NCI-H1092 (cell line): ENCODE results near the gene EIF3I.
"Not testable (repeated sequence)": the region's sequence is repeated elsewhere in the genome, so short reads cannot be mapped to it uniquely, and the experiment has no call there.

Source experiments
- DNase-seq: peaks from one replicate; lab custom pipeline; 2025; lab: John Stamatoyannopoulos, UW

The EIF3I gene

GRCh38 chr1:32232558-32233304 is 10.5 kb downstream of the EIF3I start:
- DNase-seq: no peak

DNA sequence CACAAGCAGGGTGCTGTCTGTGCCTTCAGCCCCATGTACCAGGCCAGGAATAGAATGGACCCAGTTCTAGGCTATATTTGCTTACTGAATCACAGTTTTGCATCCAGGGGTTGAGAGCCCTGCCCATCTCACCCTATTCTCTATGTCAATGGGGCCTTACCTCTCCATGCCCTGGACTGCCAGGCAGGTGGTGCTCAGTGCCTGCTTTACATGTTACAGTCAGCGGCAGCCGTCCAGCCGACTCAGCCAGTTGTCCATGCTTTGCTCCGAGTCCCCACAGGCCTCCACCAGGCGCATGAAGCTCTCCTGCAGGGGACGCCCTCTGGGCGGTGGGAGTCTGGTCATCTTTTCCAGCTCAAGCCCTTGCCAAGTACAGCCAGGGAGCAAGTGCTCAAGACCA is 12.6 kb downstream of the EIF3I start:
- DNase-seq: no peak

DNA sequence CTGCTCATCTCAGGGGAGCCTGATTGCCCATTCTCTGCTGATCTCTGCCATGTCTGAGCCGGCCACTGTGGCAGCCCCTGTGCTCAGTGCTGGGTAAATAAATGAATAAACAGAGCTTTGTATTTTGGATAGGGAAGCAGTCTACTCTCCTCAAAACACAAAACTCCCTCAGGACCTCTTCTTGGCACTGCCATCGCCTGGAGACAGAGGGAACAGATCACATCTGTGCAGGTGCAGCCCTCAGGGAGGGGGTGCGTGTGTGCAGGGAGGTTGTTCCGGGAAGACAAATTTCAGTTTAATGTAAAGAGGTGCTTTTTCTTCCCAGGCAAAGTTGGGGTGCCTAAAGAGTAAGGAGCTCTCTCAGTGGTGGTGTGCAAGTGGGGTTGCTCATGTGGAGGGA is 17.1 kb downstream of the EIF3I start:
- DNase-seq: peak; percentile 33

DNA sequence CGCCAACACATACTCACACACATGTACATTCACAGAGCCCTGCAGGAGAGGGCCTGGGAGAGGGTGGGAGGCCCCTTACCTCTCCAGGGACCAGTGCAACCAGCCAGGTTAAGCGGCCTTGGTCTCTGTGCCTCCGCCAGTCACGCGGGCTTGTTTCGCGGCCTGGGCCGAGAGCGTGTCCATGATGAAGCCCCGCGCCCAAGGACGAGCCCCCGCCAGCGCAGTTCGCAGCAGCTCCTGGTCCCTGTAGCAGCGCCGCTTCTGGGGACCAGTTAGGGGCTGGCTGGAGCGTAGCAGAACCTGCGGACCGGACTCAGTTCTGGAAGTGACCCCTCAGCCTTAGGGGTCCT is 17.6 kb downstream of the EIF3I start:
- DNase-seq: peak; percentile 44

DNA sequence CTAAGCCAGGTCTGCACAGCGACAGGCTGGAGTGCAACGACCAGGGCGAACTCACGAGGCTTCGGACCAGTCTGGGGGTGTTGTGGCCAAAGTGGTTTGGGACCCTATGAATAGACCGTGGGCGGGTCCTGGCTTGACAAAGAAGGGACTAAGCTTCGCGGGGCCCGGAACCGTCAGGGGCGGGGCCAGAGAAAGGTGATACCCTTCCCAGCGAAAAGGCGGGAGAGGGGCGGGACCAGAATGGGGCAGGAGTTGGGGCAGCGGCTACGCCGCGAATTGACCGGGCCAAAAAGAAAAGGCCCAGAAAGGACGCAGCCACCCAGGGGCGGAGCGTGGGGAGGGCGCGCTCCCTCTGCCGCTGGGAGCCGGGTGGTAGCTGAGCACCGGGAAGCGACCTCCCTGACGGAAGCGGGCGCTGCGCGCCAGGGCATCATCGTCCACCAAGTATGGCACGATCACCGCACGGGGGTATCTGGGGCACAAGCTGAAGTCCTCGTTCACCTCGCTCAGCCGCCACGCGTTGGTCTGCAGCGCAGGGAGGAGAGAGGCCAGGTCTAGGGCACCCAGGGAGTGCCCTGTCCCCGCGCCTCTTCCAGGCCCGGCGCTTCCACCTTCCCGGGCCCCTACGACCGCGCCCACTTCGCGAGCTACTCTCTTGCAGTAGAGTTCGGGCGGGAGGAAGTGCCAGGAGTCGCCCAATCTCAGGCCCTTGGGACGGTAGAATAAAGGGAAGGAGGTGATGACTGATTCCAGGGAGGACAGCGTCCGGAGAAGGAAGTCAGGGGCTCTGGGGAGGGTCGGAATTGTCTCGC is 18.1 kb downstream of the EIF3I start:
- peak; percentile 78 for DNase-seq

GRCh38 chr1:32241001-32241763 is 19.0 kb downstream of the EIF3I start:
- DNase-seq: peak; percentile 51

DNA sequence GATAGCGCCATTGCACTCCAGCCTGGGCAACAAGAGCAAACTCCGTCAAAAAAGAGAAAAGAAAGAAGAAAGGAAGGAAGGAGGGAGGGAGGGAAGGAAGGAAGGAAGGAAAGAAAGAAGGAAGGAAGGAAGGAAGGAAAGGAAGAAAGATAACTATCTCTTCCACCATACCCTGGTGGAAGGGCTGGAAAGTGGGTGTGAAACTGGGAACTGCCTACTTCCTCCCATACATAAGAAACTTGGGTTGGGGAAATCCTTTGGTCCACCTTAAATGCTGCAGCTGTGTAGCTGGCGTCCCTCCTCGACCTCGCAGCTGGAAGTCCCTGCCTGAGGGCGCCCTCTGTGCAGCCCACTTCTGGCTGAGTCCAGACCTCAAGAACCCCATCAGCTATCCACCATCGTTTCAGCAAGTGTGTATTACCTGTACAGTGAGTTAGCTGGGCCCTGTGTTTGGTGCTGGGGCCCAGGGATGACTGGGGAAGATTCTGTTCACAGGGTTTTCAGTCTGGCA is 20.2 kb downstream of the EIF3I start:
- no peak for DNase-seq

DNA sequence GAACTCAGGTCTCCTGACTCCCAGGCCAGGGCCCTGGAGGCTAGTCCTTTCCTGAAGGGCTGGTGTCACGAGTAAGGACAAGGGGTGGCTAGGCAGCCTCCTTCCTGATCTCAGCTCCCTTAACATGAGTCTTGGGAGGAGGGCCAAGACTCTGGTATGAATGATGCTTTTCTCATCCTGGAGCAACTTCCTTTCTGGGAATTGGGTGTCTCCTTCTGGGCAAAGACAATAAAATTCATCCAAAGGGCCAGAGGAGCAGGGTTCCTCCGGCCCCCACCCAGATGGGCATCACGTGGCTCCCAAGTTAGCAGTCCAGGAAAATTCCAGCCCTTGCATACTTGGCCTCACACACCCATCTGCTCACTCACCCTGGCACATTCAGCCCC is 24.7 kb downstream of the EIF3I start, which contains the start of gene FAM167B:
Gene FAM167B (plus strand): TSS at position 335 of the 386 bp plus-strand sequence. CDS start 200 bp downstream, outside the sequence.
- DNase-seq: no peak

- no peak for DNase-seq
Observed at GRCh38 chr1:32247452-32247851, 25.2 kb downstream of the EIF3I start.

- peak; percentile 85 for DNase-seq
Observed at GRCh38 chr1:32247983-32248889, 26.0 kb downstream of the EIF3I start.

GRCh38 chr1:32249831-32250525 is 27.8 kb downstream of the EIF3I start:
- DNase-seq: no peak

DNA sequence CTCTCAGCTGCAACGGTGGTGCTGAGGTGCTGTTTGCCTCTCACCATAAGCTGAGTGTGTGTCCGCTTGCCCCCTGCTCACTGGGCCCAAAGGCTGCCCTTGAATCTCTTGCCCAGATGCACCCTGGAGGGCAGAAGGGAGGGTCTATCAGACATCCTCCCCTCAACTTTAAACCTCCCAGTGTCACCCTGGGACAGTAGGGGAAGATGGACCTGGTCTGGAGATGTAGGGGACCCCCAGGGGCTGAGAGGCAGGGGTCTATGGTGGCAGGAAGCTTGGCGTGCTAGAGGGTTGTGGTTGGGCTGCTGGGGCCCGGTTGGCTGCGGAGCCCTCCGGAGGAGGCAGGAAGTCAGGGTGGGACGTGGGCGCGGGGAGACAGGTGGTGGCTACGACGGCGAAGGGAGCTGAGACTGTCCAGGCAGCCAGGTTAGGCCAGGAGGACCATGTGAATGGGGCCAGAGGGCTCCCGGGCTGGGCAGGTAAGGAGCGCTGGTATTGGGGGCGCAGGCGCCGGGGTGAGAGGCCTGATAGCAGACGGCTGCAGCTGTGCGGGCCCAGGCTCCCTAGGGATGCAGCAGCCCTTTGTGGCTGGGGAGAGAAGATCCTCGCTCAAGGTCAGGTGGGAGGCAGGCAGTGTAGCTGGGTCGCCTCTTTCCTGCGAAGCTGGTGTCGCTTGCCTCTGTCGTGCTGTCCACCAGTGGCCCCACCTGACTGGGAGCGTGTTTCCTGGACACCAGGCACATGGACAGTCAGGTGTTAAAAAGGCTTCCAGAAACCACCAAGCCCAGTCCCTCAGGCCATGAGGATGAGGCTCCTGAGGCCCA is 28.9 kb downstream of the EIF3I start, which contains the start of gene LCK:
Gene LCK (plus strand): TSS at position 373 of the 824 bp plus-strand sequence. CDS start 23,065 bp downstream, outside the sequence.
- DNase-seq: no peak

DNA sequence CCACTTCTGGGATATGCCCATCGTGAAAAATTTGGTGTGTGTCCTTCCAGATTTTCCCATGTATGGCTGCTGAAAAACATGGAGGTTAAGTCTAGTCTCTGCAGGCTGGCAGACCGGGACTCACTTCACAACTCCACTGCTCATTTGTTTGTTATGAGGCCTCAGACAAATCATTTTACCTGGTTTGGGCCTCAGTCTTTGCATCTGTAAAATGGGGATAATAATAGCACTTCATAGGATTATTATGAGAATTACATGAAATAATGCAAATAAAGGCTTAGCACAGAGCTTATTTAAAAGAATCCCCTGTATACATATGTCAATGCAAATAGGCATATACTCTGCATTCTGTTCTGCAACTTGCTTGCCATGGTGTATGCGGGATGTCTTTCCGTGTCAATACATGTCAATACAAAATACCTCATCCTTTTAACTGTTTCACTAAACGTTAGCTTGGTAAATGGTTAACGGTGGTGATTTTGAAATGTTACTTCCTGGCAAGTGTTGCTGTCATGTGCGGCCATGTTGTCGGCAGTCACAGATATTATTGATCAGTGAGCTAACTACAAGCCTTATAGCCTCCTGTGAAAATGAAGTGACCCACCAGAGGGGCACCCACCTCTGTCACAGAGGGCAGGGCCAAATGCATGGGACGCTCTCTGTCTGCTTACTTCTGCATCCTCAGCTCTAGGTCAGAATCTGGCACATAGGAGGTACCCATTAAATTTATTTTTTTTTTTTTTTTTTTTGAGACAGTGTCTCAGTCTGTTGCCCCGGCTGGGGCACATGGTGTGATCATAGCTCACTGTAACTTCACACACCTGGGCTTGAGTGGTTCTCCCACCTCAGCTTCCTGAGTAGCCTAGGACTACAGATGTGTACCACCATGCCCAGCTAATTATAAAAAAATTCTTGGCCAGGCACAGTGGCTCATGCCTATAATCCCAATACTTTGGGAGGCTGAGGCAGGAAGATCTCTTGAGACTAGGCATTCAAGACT is 33.2 kb downstream of the EIF3I start:
- DNase-seq: no peak

DNA sequence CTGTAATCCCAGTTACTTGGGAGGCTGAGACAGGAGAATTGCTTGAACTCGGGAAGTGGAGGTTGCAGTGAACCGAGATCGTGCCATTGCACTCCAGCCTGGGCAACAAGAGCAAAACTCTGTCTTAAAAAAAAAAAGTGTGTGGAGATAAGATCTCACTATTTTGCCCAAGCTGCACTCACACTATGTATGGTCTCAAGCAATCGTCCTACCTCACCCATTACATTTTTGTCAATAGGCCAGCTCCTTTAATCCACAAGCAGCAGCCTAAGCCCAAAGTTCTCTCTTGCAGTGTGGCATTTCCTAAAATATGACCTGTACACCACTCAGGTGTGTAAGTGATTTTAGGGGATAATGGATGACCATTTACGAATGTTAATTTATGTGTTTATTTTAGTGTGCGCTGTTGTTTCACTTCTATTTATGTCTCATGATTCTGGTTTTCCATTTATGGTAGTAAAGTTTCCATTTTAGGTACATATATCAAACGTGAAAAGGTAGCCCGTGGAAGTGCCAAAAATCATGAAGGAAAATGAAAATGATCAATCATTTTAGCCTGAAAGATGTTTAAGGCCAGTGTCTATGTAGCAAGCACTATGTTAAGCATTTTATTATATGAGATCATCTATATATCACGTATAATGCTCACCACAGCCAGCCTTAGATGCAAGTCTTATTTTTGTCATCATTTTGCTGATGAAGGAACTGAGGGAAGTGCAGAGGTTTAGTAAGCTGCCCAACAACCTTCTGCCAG is 34.4 kb downstream of the EIF3I start:
- no peak for DNase-seq

DNA sequence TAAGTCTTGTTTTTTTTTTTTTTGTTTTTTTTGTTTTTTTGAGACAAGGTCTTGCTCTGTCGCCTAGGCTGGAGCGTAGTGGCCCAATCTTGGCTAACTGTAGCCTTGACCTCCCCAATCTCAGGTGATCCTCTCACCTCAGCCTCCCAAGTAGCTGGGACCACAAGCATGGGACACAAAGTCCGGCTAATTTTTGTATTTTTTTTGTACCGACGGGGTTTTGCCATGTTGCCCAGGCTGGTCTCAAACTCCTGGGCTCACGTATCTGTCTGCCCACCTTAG is 35.0 kb downstream of the EIF3I start:
- no peak for DNase-seq

DNA sequence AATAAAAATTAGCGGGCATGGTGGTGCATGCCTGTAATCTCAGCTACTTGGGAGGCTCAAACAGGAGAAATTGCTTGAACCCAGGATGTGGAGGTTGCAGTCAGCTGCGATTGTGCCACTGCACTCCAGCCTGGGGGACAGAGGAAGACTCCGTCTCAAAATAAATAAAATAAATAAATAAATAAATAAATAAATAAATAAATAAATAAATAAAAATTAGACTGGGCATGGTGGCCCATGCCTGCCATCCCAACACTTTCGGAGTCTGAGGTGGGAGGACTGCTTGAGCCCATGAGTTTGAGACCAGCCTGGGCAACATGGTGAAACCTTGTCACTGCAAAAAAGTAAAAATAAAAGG is 41.0 kb downstream of the EIF3I start:
- not testable (repeated sequence) for DNase-seq

DNA sequence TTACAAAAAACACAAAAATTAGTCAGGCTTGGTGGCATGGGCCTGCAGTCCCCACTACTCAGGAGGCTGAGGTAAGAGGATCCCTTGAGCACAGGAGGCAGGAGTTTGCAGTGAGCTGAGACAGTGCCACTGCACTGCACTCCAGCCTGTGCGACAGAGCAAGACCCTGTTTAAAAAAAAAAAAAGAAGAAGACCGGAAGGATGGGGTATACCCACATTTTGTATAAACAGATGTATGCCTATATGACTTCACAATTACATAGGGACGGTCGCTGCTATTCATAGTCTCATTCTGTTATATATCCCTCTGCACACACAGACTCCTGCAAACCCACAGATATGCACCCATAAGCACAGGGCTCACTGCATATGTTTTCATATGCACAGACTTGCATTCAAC is 41.5 kb downstream of the EIF3I start:
- DNase-seq: no peak

DNA sequence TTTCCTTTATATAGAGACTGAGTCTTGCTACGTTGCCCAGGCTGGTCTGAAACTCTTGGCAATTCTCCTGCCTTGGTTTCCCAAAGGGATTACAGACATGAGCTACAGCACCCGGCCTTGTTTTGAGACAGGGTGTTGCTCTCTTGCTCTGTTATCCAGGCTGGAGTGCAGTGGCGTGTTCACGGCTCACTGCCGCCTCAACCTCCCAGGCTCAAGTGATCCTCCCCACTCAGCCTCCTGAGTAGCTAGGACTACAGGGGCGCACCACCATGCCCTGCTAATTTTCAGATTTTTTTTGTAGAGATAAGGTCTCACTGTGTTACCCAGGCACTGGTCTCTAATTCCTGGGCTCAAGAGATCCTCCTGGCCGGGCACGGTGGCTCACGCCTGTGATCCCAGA is 43.6 kb downstream of the EIF3I start:
- no peak for DNase-seq
